Ovary (tissue), 9 donors: ENCODE data around the gene XXYLT1. TPM values are rescaled to one million over a fixed set of nuclear protein-coding genes. Genes with fewer than 3 reads are reported as not detected.

Source experiments
- DNase-seq, 5 donors: peaks; one replicate each; pipeline ENCODE4 v3.0.0-alpha.2; 2019 to 2020
- H3K27ac ChIP-seq, 2 donors: fragments of 200-600 bp; one replicate each; pipeline versions ENCODE4 v1.5.1 to v1.8.0; 2019 to 2022
- H3K27me3 ChIP-seq: fragments of 200-600 bp; one replicate; pipeline ENCODE4 v1.8.0; 2022
- H3K36me3 ChIP-seq: fragments of 200-600 bp; sonication (generic); one replicate; pipeline ENCODE4 v1.5.1; 2019
- H3K4me1 ChIP-seq: one replicate; pipeline ENCODE4 v1.8.1; 2013; ENCODE audit warnings: mild to moderate bottlenecking, moderate library complexity; ENCODE audit not compliant: insufficient read depth
- H3K4me3 ChIP-seq: fragments of 200-600 bp; sonication (generic); one replicate; pipeline ENCODE4 v1.5.1; 2017
- H3K9me3 ChIP-seq, 2 donors: fragments of 200-600 bp in 1 of 2; sonication (generic) in 1 of 2; one replicate each; pipeline versions ENCODE4 v1.5.1 to v1.8.1; 2013 to 2019; ENCODE audit warnings: mild to moderate bottlenecking in 1 of 2, moderate library complexity in 1 of 2
- CTCF ChIP-seq, 3 donors: fragments of 450-650 bp in 2 of 3; fragments of 200-600 bp in 1 of 3; IDR thresholded peaks; one replicate each; pipeline versions ENCODE4 v1.5.1 to v1.8.0; 2016 to 2022; ENCODE audit warnings: antibody characterized with exemption in 3 of 3, mild to moderate bottlenecking in 1 of 3
- EP300 ChIP-seq: sonication (generic); formaldehyde crosslinking; IDR thresholded peaks from one replicate; pipeline ENCODE4 v1.6.1; 2017; ENCODE audit warnings: antibody characterized with exemption
- POLR2A ChIP-seq: fragments of 450-650 bp; IDR thresholded peaks from one replicate; pipeline ENCODE4 v1.6.1; 2017; ENCODE audit warnings: antibody characterized with exemption, mild to moderate bottlenecking, moderate library complexity
- WGBS, 3 donors: extraction: QIAGEN DNeasy Blood & Tissue Kit in 1 of 3; methylation state at CpG; one replicate each; pipeline versions ENCODE4 v1.1.5 to v1.1.7; 2013 to 2017; 5-methylcytosine and 5-hydroxymethylcytosine counted together
- intact Hi-C, 4 donors: fragments of 100-400 bp; cut with DNase I; formaldehyde crosslinking; loops; one replicate each; pipeline versions ENCODE4 v1.11.0 to v1.15.1; 2022 to 2023
- microRNA-seq, 3 donors: library from miRNA; unstranded; fragments of <30 nt; microRNA quantifications; one replicate each; pipeline versions ENCODE4 to v1.2.0, GENCODE V29; 2019 to 2020
- polyA plus RNA-seq, 2 donors: library from polyadenylated mRNA; stranded (reverse); fragments of 200-250 nt in 1 of 2; fragments of 350-450 nt in 1 of 2; fragmentation: Illumina TruSeq in 1 of 2; extraction: RNeasy Lipid Tissue Mini Kit (QIAGEN cat#74804) in 1 of 2; gene quantifications; one replicate each; pipeline ENCODE4 v1.2.3, GENCODE V29; 2013 to 2014
- small RNA-seq: library from RNA; depleted of rRNA; stranded (forward); fragments of <200 nt; gene quantifications from one replicate; pipeline ENCODE3, GENCODE V24; 2016
- total RNA-seq, 7 donors: library from RNA; depleted of rRNA in 2 of 7; stranded (reverse); fragments of >200 nt in 2 of 7; fragmentation: NEBNext Ultra II Directional in 3 of 7; extraction: Animal tissue kit (Norgen Biotek cat#: 25700) in 3 of 7; gene quantifications; one replicate each; pipeline versions ENCODE4 v1.1.0 to v1.2.4, GENCODE V29; 2016 to 2023
- donor health status: DM: no; HTN: no; CAD: no; lungs with moderate emphysema.
- donor health status: DM: no; HTN: no; CAD: no.
- donor health status: Bipolar disorder and iron deficiency.
- donor health status: DM: yes; HTN: yes; CAD: no.
- donor health status: DM: no; HTN: no; CAD: no.
- donor health status: DM: yes; HTN: yes; CAD: no.

The XXYLT1 gene
- total and polyA plus RNA-seq, 9 donors, result 5.6 to 13.6 (median 10.2) TPM

GRCh38 chr3:195020921-195021320 lies 250.0 kb downstream of the XXYLT1 start:
- Histone ChIP-seq H3K9me3 (no peaks in the 10 kb centered on the region), H3K27ac (no peak overlapping the region), H3K4me3 (no peak overlapping the region), H3K36me3 (no peaks in the 10 kb centered on the region), H3K27me3 (no peaks in the 10 kb centered on the region), H3K4me1 (no peaks in the 10 kb centered on the region)
- intact Hi-C loops, result no loop called here
- no peak for DNase-seq
- TF ChIP-seq CTCF (IDR thresholded peaks at IDR 0.05) (no peak), POLR2A (no peak)
- WGBS, 3 donors, result 86 to 94% (median 89%) methylated on average over 1 of the region's 1 CpG

- WGBS, 3 donors, result 74 to 87% (median 79%) methylated on average over 4 of the region's 4 CpGs
- no peaks in the 10 kb centered on the region for H3K27me3 ChIP-seq
- no peaks in the 10 kb centered on the region for H3K9me3 ChIP-seq
- DNase-seq, result no peak
- no peak for TF ChIP-seq CTCF (IDR thresholded peaks at IDR 0.05)
- TF ChIP-seq POLR2A, result no peak
- TF ChIP-seq EP300, result no peak
- no peaks in the 10 kb centered on the region for H3K4me1 ChIP-seq
- intact Hi-C loops, result no loop called here
- H3K36me3 ChIP-seq, result no peaks in the 10 kb centered on the region
- no peak overlapping the region for H3K27ac ChIP-seq
- no peak overlapping the region for H3K4me3 ChIP-seq
These were observed 250.8 kb downstream of the XXYLT1 start for GRCh38 chr3:195020185-195020584.

DNA sequence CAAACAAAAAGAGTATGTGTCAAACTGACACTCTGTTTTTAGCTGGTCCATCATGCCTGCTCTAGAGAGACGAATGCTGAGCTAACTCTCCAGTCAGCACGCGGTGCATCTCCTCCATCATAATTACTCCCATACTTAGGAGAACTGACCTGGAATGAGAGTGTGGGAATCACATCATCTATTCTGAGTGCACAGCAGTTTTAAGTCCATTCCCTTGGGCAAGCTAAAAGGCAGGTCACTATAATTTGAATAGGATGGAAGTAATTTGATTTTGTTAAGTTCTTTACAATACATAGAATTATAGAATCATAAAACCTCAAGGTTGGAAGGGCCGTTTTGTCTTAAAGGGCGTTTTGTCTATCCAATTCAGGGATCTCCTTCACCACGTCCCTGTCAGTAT lies 251.6 kb downstream of the XXYLT1 start:
- 79 to 83% (median 83%) methylated on average over 6 of the region's 6 CpGs for WGBS, 3 donors
- TF ChIP-seq POLR2A, result no peak
- no peak for TF ChIP-seq EP300
- TF ChIP-seq CTCF (IDR thresholded peaks at IDR 0.05), result no peak
- Histone ChIP-seq H3K4me3 (no peak overlapping the region), H3K36me3 (no peaks in the 10 kb centered on the region), H3K4me1 (no peaks in the 10 kb centered on the region), H3K27ac (no peak overlapping the region), H3K27me3 (no peaks in the 10 kb centered on the region), H3K9me3 (no peaks in the 10 kb centered on the region)
- no peak for DNase-seq
- intact Hi-C loops, result no loop called here

Small RNA genes within 50 kb of the gene (microRNA-seq; reads per million reads assigned to microRNA genes)
- gene MIR3137, result 0 reads per million in 3 donors

Small RNA genes within 50 kb of the gene (small RNA-seq; reads per million reads assigned to genes)
- gene MIR3137, result not detected
- not detected for gene RN7SL36P
- gene RNU6-25P, result not detected

Other genes starting within 250 kb of the XXYLT1 start
- gene ACAP2, start 171.9 kb upstream of the XXYLT1 start, total RNA-seq, result 10 to 100 TPM; 42.4 to 66.8 (median 53.5) TPM
- gene ACAP2, start 171.9 kb upstream of the XXYLT1 start, polyA plus RNA-seq, result 10 to 100 TPM; 15.1 to 21.1 TPM